ENCODE measurements around the gene FTSJ1. TPM values are rescaled to one million over a fixed set of nuclear protein-coding genes. Genes with fewer than 3 reads are reported as not detected.

The FTSJ1 gene
- total RNA-seq, 1 experiment from 2014 or later, result 49.4 TPM

- Histone ChIP-seq H2BK120ac (ENCODE audit: low read depth, low read length, poor library complexity, severe bottlenecking) (no peak overlapping the region), H2BK12ac (ENCODE audit: insufficient read length, low read depth, low read length) (no peak overlapping the region), H4K5ac (ENCODE audit: insufficient read length, low read depth, low read length) (no peak overlapping the region), H2AFZ (ENCODE audit: low read length) (no peak overlapping the region), H3K18ac (ENCODE audit: insufficient read length, low read depth, low read length) (no peak overlapping the region), H3K14ac (ENCODE audit: insufficient read depth, low read length) (no peak overlapping the region), H3K23me2 (ENCODE audit: insufficient read length, low read depth, low read length, poor library complexity, severe bottlenecking) (no peaks in the 10 kb centered on the region), H3T11ph (ENCODE audit: low read length) (no peak overlapping the region), H2BK20ac (ENCODE audit: low read depth, low read length, poor library complexity, severe bottlenecking) (no peak overlapping the region), H4K20me1 (ENCODE audit: control insufficient read depth, insufficient read depth, insufficient read length) (no peaks in the 10 kb centered on the region), H3K27me3 (ENCODE audit: insufficient read depth, low read length) (no peaks in the 10 kb centered on the region), H3K79me2 (ENCODE audit: insufficient read depth, low read length) (no peaks in the 10 kb centered on the region), H3K9ac (ENCODE audit: extremely low read depth, insufficient read length, low read length) (no peak overlapping the region), H3K56ac (ENCODE audit: insufficient read length, low read depth, low read length) (no peak overlapping the region), H3K4ac (ENCODE audit: low read depth, low read length) (no peak overlapping the region), H3K4me2 (ENCODE audit: insufficient read depth, insufficient read length, low read length) (no peak overlapping the region), H3K27ac (ENCODE audit: insufficient read length, low read depth, low read length) (no peak overlapping the region), H4K8ac (replicated peaks; ENCODE audit: insufficient read length, low read depth, low read length) (no peak overlapping the region), H3K9me3 (ENCODE audit: control insufficient read depth, low read depth, low read length) (peaks cover 40% of the 10 kb centered on the region), H3K4me1 (ENCODE audit: insufficient read depth, low read length) (no peaks in the 10 kb centered on the region), H2BK15ac (ENCODE audit: low read depth, low read length) (no peak overlapping the region), H3K79me1 (ENCODE audit: insufficient read depth, low read depth, low read length, poor library complexity, severe bottlenecking) (no peaks in the 10 kb centered on the region), H3K23ac (ENCODE audit: insufficient read length, low read depth, low read length) (no peak overlapping the region), H4K91ac (ENCODE audit: insufficient read length, low read depth, low read length) (no peak overlapping the region), H2AK5ac (ENCODE audit: insufficient read length, low read length) (no peak overlapping the region), H2BK5ac (ENCODE audit: insufficient read length, low read length) (no peak overlapping the region)
- Mint-ChIP-seq H3K9me3 (peaks cover 67 to 70% of the 10 kb centered on the region in 2 experiments), H3K27me3 (ENCODE audit: low read depth) (no peaks in the 10 kb centered on the region), H3K36me3 (ENCODE audit: insufficient read depth in 1 of 3, low read depth in 3 of 3) (peaks cover 35 to 43% (median 41%) of the 10 kb centered on the region in 3 experiments), H3K27ac (no peak overlapping the region), H3K4me3 (no peak overlapping the region), H3K4me1 (no peaks in the 10 kb centered on the region)
- DNase-seq, result no peak
- no CpG with 5 or more reads among the region's 6 CpGs for WGBS (ENCODE audit: extremely low coverage, insufficient read length, low lambda C conversion rate)
- no peak for TF ChIP-seq CTCF (conservative IDR thresholded peaks at IDR 0.05)
Observed at GRCh38 chrX:48458711-48459110, 17.3 kb upstream of the FTSJ1 start.

All from H9 (cell line).